ENCODE data around the gene ZNF738. TPM values are rescaled to one million over a fixed set of nuclear protein-coding genes. Genes with fewer than 3 reads are reported as not detected.
A peak's percentile ranks its signal among the peaks of the same experiment; 100 is the strongest.

Gene ZNF738
- total and polyA plus RNA-seq, 2 of the 13 experiments (the other 11 are each of a cell fraction or from before 2014, with no cell fraction given), result 2.7 to 5.3 TPM

DNA sequence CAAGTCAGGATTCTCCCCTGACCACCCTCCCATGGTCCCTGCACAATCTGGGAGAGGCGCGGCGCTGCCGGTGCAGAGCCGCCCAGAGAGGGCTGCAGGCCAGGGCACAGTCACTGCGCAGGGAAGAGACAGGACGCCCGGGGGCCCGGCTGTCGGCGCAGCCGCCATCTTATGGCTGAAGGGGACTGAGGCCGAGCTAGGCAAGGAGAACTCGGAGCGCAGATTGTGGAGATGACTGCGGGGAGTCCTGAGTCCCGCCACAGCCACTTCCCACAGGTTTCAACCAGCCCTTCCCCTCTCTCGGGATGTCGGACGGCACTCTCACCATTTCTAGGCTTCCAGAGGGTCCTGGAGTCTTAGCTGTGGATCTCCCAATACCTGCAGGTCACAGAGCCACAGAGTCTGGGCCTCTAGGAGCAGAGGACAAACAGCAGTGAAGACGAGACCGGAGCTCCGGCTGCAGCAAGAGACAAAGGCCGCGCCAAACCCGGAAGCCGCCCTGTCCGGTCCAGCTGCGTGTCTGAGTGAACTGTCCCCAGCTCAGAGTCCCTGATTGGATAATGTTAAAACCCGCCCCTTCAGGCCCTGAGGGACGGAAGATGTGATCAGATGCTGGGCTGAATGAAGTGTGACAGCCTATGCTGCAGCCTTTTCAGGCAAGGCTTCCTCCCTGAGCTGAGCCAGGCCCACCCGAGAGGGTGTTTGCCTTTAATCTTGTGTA, 29.8 kb upstream of the ZNF738 start, which contains the start of gene ZNF708 (continued):
- TF ChIP-seq, protein P1, sequence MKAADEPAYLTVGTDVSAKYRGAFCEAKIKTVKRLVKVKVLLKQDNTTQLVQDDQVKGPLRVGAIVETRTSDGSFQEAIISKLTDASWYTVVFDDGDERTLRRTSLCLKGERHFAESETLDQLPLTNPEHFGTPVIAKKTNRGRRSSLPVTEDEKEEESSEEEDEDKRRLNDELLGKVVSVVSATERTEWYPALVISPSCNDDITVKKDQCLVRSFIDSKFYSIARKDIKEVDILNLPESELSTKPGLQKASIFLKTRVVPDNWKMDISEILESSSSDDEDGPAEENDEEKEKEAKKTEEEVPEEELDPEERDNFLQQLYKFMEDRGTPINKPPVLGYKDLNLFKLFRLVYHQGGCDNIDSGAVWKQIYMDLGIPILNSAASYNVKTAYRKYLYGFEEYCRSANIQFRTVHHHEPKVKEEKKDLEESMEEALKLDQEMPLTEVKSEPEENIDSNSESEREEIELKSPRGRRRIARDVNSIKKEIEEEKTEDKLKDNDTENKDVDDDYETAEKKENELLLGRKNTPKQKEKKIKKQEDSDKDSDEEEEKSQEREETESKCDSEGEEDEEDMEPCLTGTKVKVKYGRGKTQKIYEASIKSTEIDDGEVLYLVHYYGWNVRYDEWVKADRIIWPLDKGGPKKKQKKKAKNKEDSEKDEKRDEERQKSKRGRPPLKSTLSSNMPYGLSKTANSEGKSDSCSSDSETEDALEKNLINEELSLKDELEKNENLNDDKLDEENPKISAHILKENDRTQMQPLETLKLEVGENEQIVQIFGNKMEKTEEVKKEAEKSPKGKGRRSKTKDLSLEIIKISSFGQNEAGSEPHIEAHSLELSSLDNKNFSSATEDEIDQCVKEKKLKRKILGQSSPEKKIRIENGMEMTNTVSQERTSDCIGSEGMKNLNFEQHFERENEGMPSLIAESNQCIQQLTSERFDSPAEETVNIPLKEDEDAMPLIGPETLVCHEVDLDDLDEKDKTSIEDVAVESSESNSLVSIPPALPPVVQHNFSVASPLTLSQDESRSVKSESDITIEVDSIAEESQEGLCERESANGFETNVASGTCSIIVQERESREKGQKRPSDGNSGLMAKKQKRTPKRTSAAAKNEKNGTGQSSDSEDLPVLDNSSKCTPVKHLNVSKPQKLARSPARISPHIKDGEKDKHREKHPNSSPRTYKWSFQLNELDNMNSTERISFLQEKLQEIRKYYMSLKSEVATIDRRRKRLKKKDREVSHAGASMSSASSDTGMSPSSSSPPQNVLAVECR (CRISPR knock-in tag; IDR thresholded peaks at IDR 0.05; ENCODE audit: borderline replicate concordance), result peak; percentile 83
- no peak for TF ChIP-seq RORA (CRISPR knock-in tag; IDR thresholded peaks at IDR 0.05)
- peak; percentile 36; the same call in 1 of the 2 replicates for TF ChIP-seq TFDP1 (CRISPR knock-in tag; IDR thresholded peaks at IDR 0.05; ENCODE audit: borderline replicate concordance)
- TF ChIP-seq, protein P2, sequence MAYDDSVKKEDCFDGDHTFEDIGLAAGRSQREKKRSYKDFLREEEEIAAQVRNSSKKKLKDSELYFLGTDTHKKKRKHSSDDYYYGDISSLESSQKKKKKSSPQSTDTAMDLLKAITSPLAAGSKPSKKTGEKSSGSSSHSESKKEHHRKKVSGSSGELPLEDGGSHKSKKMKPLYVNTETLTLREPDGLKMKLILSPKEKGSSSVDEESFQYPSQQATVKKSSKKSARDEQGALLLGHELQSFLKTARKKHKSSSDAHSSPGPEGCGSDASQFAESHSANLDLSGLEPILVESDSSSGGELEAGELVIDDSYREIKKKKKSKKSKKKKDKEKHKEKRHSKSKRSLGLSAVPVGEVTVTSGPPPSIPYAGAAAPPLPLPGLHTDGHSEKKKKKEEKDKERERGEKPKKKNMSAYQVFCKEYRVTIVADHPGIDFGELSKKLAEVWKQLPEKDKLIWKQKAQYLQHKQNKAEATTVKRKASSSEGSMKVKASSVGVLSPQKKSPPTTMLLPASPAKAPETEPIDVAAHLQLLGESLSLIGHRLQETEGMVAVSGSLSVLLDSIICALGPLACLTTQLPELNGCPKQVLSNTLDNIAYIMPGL (CRISPR knock-in tag; IDR thresholded peaks at IDR 0.05; ENCODE audit: borderline replicate concordance in 1 of 2, low read depth in 1 of 2), result peak in 1 of 2 experiments; percentile 44; a peak in 2 of 4 replicates
- peak; percentile 53; the same call in 1 of the 2 replicates for TF ChIP-seq ZFP82 (CRISPR knock-in tag; IDR thresholded peaks at IDR 0.05; ENCODE audit: borderline replicate concordance)
- TF ChIP-seq HNF4A (CRISPR knock-in tag; IDR thresholded peaks at IDR 0.05), result peak; percentile 45; the same call in 1 of the 2 replicates
- peak; percentile 72; the same call in 1 of the 2 replicates for TF ChIP-seq KDM2A (CRISPR knock-in tag; IDR thresholded peaks at IDR 0.05; ENCODE audit: borderline replicate concordance, low read depth)
- TF ChIP-seq NFYC (CRISPR knock-in tag; IDR thresholded peaks at IDR 0.05), result peak; percentile 78
- TF ChIP-seq ZFP37 (CRISPR knock-in tag; IDR thresholded peaks at IDR 0.05; ENCODE audit: borderline replicate concordance), result no peak
- no peak for TF ChIP-seq CBFB (CRISPR knock-in tag; IDR thresholded peaks at IDR 0.05)
- no peak for TF ChIP-seq ZNF7 (CRISPR knock-in tag; IDR thresholded peaks at IDR 0.05)
- TF ChIP-seq FOXJ3 (CRISPR knock-in tag; IDR thresholded peaks at IDR 0.05; ENCODE audit: borderline replicate concordance), result peak; percentile 27; the same call in 1 of the 2 replicates
- TF ChIP-seq, protein P3, sequence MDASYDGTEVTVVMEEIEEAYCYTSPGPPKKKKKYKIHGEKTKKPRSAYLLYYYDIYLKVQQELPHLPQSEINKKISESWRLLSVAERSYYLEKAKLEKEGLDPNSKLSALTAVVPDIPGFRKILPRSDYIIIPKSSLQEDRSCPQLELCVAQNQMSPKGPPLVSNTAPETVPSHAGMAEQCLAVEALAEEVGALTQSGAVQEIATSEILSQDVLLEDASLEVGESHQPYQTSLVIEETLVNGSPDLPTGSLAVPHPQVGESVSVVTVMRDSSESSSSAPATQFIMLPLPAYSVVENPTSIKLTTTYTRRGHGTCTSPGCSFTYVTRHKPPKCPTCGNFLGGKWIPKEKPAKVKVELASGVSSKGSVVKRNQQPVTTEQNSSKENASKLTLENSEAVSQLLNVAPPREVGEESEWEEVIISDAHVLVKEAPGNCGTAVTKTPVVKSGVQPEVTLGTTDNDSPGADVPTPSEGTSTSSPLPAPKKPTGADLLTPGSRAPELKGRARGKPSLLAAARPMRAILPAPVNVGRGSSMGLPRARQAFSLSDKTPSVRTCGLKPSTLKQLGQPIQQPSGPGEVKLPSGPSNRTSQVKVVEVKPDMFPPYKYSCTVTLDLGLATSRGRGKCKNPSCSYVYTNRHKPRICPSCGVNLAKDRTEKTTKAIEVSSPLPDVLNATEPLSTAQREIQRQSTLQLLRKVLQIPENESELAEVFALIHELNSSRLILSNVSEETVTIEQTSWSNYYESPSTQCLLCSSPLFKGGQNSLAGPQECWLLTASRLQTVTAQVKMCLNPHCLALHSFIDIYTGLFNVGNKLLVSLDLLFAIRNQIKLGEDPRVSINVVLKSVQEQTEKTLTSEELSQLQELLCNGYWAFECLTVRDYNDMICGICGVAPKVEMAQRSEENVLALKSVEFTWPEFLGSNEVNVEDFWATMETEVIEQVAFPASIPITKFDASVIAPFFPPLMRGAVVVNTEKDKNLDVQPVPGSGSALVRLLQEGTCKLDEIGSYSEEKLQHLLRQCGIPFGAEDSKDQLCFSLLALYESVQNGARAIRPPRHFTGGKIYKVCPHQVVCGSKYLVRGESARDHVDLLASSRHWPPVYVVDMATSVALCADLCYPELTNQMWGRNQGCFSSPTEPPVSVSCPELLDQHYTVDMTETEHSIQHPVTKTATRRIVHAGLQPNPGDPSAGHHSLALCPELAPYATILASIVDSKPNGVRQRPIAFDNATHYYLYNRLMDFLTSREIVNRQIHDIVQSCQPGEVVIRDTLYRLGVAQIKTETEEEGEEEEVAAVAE (CRISPR knock-in tag; IDR thresholded peaks at IDR 0.05; ENCODE audit: borderline replicate concordance), result peak; percentile 67; the same call in 1 of the 2 replicates
- peak; percentile 44; the same call in 1 of the 2 replicates for TF ChIP-seq BRCA1 (CRISPR knock-in tag; IDR thresholded peaks at IDR 0.05)

All from HepG2 (cell line).